ENCODE results near the gene LGI4. TPM values are rescaled to one million over a fixed set of nuclear protein-coding genes. Genes with fewer than 3 reads are reported as not detected.

LGI4 gene
- 0.15 TPM for polyA plus RNA-seq (2013, experiment 1 of 2)
- 0.11 TPM for polyA plus RNA-seq (2013, experiment 2 of 2)

- Histone ChIP-seq H3K27me3 (ENCODE audit: control insufficient read depth in 1 of 2, insufficient read depth in 1 of 2, low read length in 2 of 2) (peaks cover 0 to 14% of the 10 kb centered on the region in 2 experiments), H3K27ac (ENCODE audit: low read length, poor library complexity, severe bottlenecking) (no peak within 1 kb of the TSS), H3K36me3 (ENCODE audit: control insufficient read depth in 1 of 2, insufficient read depth in 2 of 2, low read depth in 1 of 2, low read length in 2 of 2) (no peaks in the 10 kb centered on the region), H3K23ac (ENCODE audit: low read length in 2 of 2) (no peak within 1 kb of the TSS), H2BK15ac (ENCODE audit: low read depth, poor library complexity, severe bottlenecking) (peak within 1 kb of the TSS; percentile 56), H3K14ac (ENCODE audit: low read length in 2 of 2) (no peak within 1 kb of the TSS), H2AK5ac (ENCODE audit: low read length, severe bottlenecking) (no peak within 1 kb of the TSS), H3K79me1 (replicated peaks; ENCODE audit: low read length, poor library complexity, severe bottlenecking) (no peaks in the 10 kb centered on the region), H3K4me2 (ENCODE audit: low read length, poor library complexity, severe bottlenecking) (no peak within 1 kb of the TSS), H3K9me3 (ENCODE audit: control insufficient read depth, low read length) (no peaks in the 10 kb centered on the region), H3K9ac (ENCODE audit: low read length) (peak within 1 kb of the TSS; percentile 75), H3K4ac (ENCODE audit: low read depth in 1 of 2, low read length in 2 of 2) (no peak within 1 kb of the TSS), H2BK120ac (ENCODE audit: low read depth, low read length) (no peak within 1 kb of the TSS), H3K18ac (ENCODE audit: low read depth in 1 of 2, low read length in 2 of 2) (no peak within 1 kb of the TSS), H2BK12ac (ENCODE audit: low read length in 2 of 2) (no peak within 1 kb of the TSS), H2BK5ac (ENCODE audit: low read depth, low read length, poor library complexity, severe bottlenecking) (no peak within 1 kb of the TSS), H4K91ac (ENCODE audit: low read length) (no peak within 1 kb of the TSS), H2AFZ (ENCODE audit: low read depth, low read length) (no peak within 1 kb of the TSS), H4K8ac (ENCODE audit: low read length) (no peak within 1 kb of the TSS), H3K4me1 (ENCODE audit: control insufficient read depth, insufficient read depth, low read depth, low read length) (peaks cover 12% of the 10 kb centered on the region), H3K4me3 (ENCODE audit: insufficient read depth in 1 of 2, low read depth in 1 of 2, low read length in 2 of 2) (peak within 1 kb of the TSS in 1 of 2 experiments; percentile 31)
- 70% methylated on average over 7 of the region's 15 CpGs for WGBS
- DNase-seq, result no peak
Observed at GRCh38 chr19:35134601-35135242, at the start of gene LGI4. Gene LGI4 (minus strand): TSS chr19:35135059. CDS start chr19:35134680, 379 bp downstream.

- Histone ChIP-seq H2BK120ac (ENCODE audit: low read depth, low read length) (no peak overlapping the region), H3K4me1 (ENCODE audit: control insufficient read depth, insufficient read depth, low read depth, low read length) (no peaks in the 10 kb centered on the region), H3K18ac (ENCODE audit: low read depth in 1 of 2, low read length in 2 of 2) (no peak overlapping the region), H4K91ac (ENCODE audit: low read length) (no peak overlapping the region), H3K14ac (ENCODE audit: low read length in 2 of 2) (no peak overlapping the region), H3K9ac (ENCODE audit: low read length) (no peak overlapping the region), H3K36me3 (ENCODE audit: control insufficient read depth in 1 of 2, insufficient read depth in 2 of 2, low read depth in 1 of 2, low read length in 2 of 2) (no peaks in the 10 kb centered on the region), H3K79me1 (replicated peaks; ENCODE audit: low read length, poor library complexity, severe bottlenecking) (no peaks in the 10 kb centered on the region), H2AFZ (ENCODE audit: low read depth, low read length) (no peak overlapping the region), H3K23ac (ENCODE audit: low read length in 2 of 2) (no peak overlapping the region), H2AK5ac (ENCODE audit: low read length, severe bottlenecking) (no peak overlapping the region), H3K9me3 (ENCODE audit: control insufficient read depth, low read length) (peaks cover 16% of the 10 kb centered on the region), H4K8ac (ENCODE audit: low read length) (no peak overlapping the region), H3K4me2 (ENCODE audit: low read length, poor library complexity, severe bottlenecking) (no peak overlapping the region), H3K27ac (ENCODE audit: low read length, poor library complexity, severe bottlenecking) (no peak overlapping the region), H3K27me3 (ENCODE audit: control insufficient read depth in 1 of 2, insufficient read depth in 1 of 2, low read length in 2 of 2) (no peaks in the 10 kb centered on the region), H2BK12ac (ENCODE audit: low read length in 2 of 2) (no peak overlapping the region), H2BK5ac (ENCODE audit: low read depth, low read length, poor library complexity, severe bottlenecking) (no peak overlapping the region), H3K4me3 (ENCODE audit: insufficient read depth in 1 of 2, low read depth in 1 of 2, low read length in 2 of 2) (no peak overlapping the region), H2BK15ac (ENCODE audit: low read depth, poor library complexity, severe bottlenecking) (no peak overlapping the region), H3K4ac (ENCODE audit: low read depth in 1 of 2, low read length in 2 of 2) (no peak overlapping the region)
- WGBS, result no CpG with 5 or more reads among the region's 1 CpG
- DNase-seq, result no peak
Observed at GRCh38 chr19:35184267-35184666, 49.4 kb upstream of the LGI4 start.

DNA sequence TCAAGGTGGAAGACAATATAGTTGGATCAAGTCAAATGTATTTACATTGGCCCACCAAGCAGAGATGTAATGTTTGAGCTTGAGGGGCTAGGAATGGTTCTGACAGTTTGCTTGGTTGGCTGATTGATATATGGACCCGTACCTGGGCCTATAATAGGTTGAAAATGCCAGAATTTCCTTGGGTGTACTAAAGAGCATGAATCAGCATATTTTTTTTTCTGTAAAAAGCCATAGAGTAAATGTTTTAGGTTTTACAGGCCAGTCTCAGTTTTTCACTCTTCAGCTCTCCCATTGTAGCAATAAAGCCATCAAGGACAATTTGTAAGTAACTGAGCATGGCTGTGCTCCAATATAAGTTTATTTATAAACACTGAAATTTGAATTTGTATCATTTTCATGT lies 46.5 kb upstream of the LGI4 start:
- Histone ChIP-seq H3K14ac (ENCODE audit: low read length in 2 of 2) (no peak overlapping the region), H3K9me3 (ENCODE audit: control insufficient read depth, low read length) (peaks cover 19% of the 10 kb centered on the region), H3K79me1 (replicated peaks; ENCODE audit: low read length, poor library complexity, severe bottlenecking) (no peaks in the 10 kb centered on the region), H2BK15ac (ENCODE audit: low read depth, poor library complexity, severe bottlenecking) (no peak overlapping the region), H2AFZ (ENCODE audit: low read depth, low read length) (no peak overlapping the region), H3K4ac (ENCODE audit: low read depth in 1 of 2, low read length in 2 of 2) (no peak overlapping the region), H3K4me1 (ENCODE audit: control insufficient read depth, insufficient read depth, low read depth, low read length) (no peaks in the 10 kb centered on the region), H3K27ac (ENCODE audit: low read length, poor library complexity, severe bottlenecking) (no peak overlapping the region), H3K36me3 (ENCODE audit: control insufficient read depth in 1 of 2, insufficient read depth in 2 of 2, low read depth in 1 of 2, low read length in 2 of 2) (no peaks in the 10 kb centered on the region), H2BK12ac (ENCODE audit: low read length in 2 of 2) (no peak overlapping the region), H3K9ac (ENCODE audit: low read length) (no peak overlapping the region), H2BK120ac (ENCODE audit: low read depth, low read length) (no peak overlapping the region), H3K27me3 (ENCODE audit: control insufficient read depth in 1 of 2, insufficient read depth in 1 of 2, low read length in 2 of 2) (no peaks in the 10 kb centered on the region), H3K23ac (ENCODE audit: low read length in 2 of 2) (no peak overlapping the region), H2BK5ac (ENCODE audit: low read depth, low read length, poor library complexity, severe bottlenecking) (no peak overlapping the region), H4K91ac (ENCODE audit: low read length) (no peak overlapping the region), H4K8ac (ENCODE audit: low read length) (no peak overlapping the region), H3K4me2 (ENCODE audit: low read length, poor library complexity, severe bottlenecking) (no peak overlapping the region), H3K18ac (ENCODE audit: low read depth in 1 of 2, low read length in 2 of 2) (no peak overlapping the region), H2AK5ac (ENCODE audit: low read length, severe bottlenecking) (no peak overlapping the region), H3K4me3 (ENCODE audit: insufficient read depth in 1 of 2, low read depth in 1 of 2, low read length in 2 of 2) (no peak overlapping the region)
- WGBS, result 40% methylated on average over 1 of the region's 1 CpG
- no peak for DNase-seq

DNA sequence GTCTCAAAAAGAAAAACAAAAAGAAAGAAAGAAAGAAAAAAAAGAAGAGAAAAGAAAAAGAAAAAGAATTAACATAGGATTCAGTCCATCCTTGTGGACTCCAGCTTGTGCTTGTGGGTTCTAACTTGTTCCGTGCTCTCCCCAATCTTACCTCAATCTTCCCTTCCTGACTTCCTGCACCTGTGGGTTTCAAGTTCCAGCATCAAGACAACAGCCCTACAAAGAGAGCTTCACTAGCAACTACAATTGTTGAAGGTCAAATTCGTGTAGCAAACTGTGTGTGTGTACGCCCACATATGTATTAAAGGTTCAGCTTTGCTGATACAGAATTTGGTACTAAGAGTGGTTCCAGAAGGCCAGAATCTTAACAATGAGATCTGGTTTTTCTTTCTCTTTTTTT lies 45.0 kb upstream of the LGI4 start:
- Histone ChIP-seq H2AFZ (ENCODE audit: low read depth, low read length) (no peak overlapping the region), H4K8ac (ENCODE audit: low read length) (no peak overlapping the region), H3K79me1 (replicated peaks; ENCODE audit: low read length, poor library complexity, severe bottlenecking) (no peaks in the 10 kb centered on the region), H2BK5ac (ENCODE audit: low read depth, low read length, poor library complexity, severe bottlenecking) (no peak overlapping the region), H3K9ac (ENCODE audit: low read length) (no peak overlapping the region), H3K23ac (ENCODE audit: low read length in 2 of 2) (no peak overlapping the region), H2AK5ac (ENCODE audit: low read length, severe bottlenecking) (no peak overlapping the region), H3K18ac (ENCODE audit: low read depth in 1 of 2, low read length in 2 of 2) (no peak overlapping the region), H3K4me1 (ENCODE audit: control insufficient read depth, insufficient read depth, low read depth, low read length) (peaks cover 1% of the 10 kb centered on the region), H2BK120ac (ENCODE audit: low read depth, low read length) (no peak overlapping the region), H3K4me2 (ENCODE audit: low read length, poor library complexity, severe bottlenecking) (no peak overlapping the region), H3K14ac (ENCODE audit: low read length in 2 of 2) (no peak overlapping the region), H2BK15ac (ENCODE audit: low read depth, poor library complexity, severe bottlenecking) (no peak overlapping the region), H3K27me3 (ENCODE audit: control insufficient read depth in 1 of 2, insufficient read depth in 1 of 2, low read length in 2 of 2) (no peaks in the 10 kb centered on the region), H4K91ac (ENCODE audit: low read length) (no peak overlapping the region), H2BK12ac (ENCODE audit: low read length in 2 of 2) (no peak overlapping the region), H3K36me3 (ENCODE audit: control insufficient read depth in 1 of 2, insufficient read depth in 2 of 2, low read depth in 1 of 2, low read length in 2 of 2) (no peaks in the 10 kb centered on the region), H3K4ac (ENCODE audit: low read depth in 1 of 2, low read length in 2 of 2) (no peak overlapping the region), H3K27ac (ENCODE audit: low read length, poor library complexity, severe bottlenecking) (no peak overlapping the region), H3K4me3 (ENCODE audit: insufficient read depth in 1 of 2, low read depth in 1 of 2, low read length in 2 of 2) (no peak overlapping the region), H3K9me3 (ENCODE audit: control insufficient read depth, low read length) (peaks cover 13% of the 10 kb centered on the region)
- 74% methylated on average over 3 of the region's 3 CpGs for WGBS
- DNase-seq, result no peak
